Skeletal muscle tissue (tissue), 4 donors: ENCODE measurements around the gene ATXN10. TPM values are rescaled to one million over a fixed set of nuclear protein-coding genes. Genes with fewer than 3 reads are reported as not detected.
A peak's percentile ranks its signal among the peaks of the same experiment; 100 is the strongest.

Experiments used
- H3K27ac ChIP-seq: one replicate; pipeline ENCODE4 v1.7.0; 2013; ENCODE audit warnings: mild to moderate bottlenecking, low read depth, low read length, inconsistent platforms
- H3K27me3 ChIP-seq, 3 donors: one replicate each; pipeline ENCODE4 v1.7.0; 2013; ENCODE audit warnings: low read length in 3 of 3; ENCODE audit not compliant: control insufficient read depth in 3 of 3, insufficient read depth in 3 of 3
- H3K36me3 ChIP-seq, 3 donors: one replicate each; pipeline ENCODE4 v1.7.0; 2013; ENCODE audit warnings: low read length in 3 of 3; ENCODE audit not compliant: control insufficient read depth in 3 of 3, insufficient read depth in 3 of 3
- H3K4me1 ChIP-seq, 3 donors: one replicate each; pipeline ENCODE4 v1.7.0; 2013; ENCODE audit warnings: low read length in 3 of 3, mild to moderate bottlenecking in 3 of 3; ENCODE audit not compliant: control insufficient read depth in 3 of 3, insufficient read depth in 3 of 3
- H3K4me3 ChIP-seq, 3 donors: one replicate each; pipeline ENCODE4 v1.7.0; 2013; ENCODE audit warnings: low read length in 3 of 3
- H3K9ac ChIP-seq, 3 donors: one replicate each; pipeline ENCODE4 v1.7.0; 2013; ENCODE audit warnings: low read length in 3 of 3, mild to moderate bottlenecking in 3 of 3, moderate library complexity in 2 of 3, low read depth in 1 of 3
- H3K9me3 ChIP-seq, 3 donors: one replicate each; pipeline ENCODE4 v1.7.0; 2013; ENCODE audit warnings: low read length in 3 of 3; ENCODE audit not compliant: control insufficient read depth in 3 of 3
- total RNA-seq: library from RNA; depleted of rRNA; stranded (reverse); fragments of >200 nt; gene quantifications from one replicate; pipeline ENCODE4 v1.2.3, GENCODE V29; 2014
- donor health status: Osteomylitis.

The ATXN10 gene
- total RNA-seq, 1 donor from 2014 or later = 310 TPM

GRCh38 chr22:45866126-45866645 is 194.6 kb downstream of the ATXN10 start:
- H3K27ac ChIP-seq = no peak overlapping the region
- H3K36me3 ChIP-seq = no peaks in the 10 kb centered on the region
- no peaks in the 10 kb centered on the region for H3K9me3 ChIP-seq
- no peak overlapping the region for H3K9ac ChIP-seq
- H3K27me3 ChIP-seq = peaks cover 42 to 56% (median 51%) of the 10 kb centered on the region in 3 donors
- peaks cover 3 to 14% (median 9%) of the 10 kb centered on the region in 3 donors for H3K4me1 ChIP-seq
- H3K4me3 ChIP-seq = no peak overlapping the region

GRCh38 chr22:45866646-45867117 is 195.0 kb downstream of the ATXN10 start:
- no peak overlapping the region for H3K9ac ChIP-seq
- no peak overlapping the region for H3K27ac ChIP-seq
- no peak overlapping the region for H3K4me3 ChIP-seq
- H3K9me3 ChIP-seq = no peaks in the 10 kb centered on the region
- H3K27me3 ChIP-seq = peaks cover 42 to 56% (median 51%) of the 10 kb centered on the region in 3 donors
- peaks cover 3 to 14% (median 9%) of the 10 kb centered on the region in 3 donors for H3K4me1 ChIP-seq
- H3K36me3 ChIP-seq = no peaks in the 10 kb centered on the region

GRCh38 chr22:45867118-45867905 is 195.7 kb downstream of the ATXN10 start:
- Histone ChIP-seq H3K4me1 (peaks cover 3 to 14% (median 9%) of the 10 kb centered on the region in 3 donors), H3K9ac (peak overlapping the region in 1 of 3 donors; percentile 45), H3K4me3 (no peak overlapping the region), H3K9me3 (peaks cover 0 to under 1% (median 0%) of the 10 kb centered on the region in 3 donors), H3K27ac (no peak overlapping the region), H3K36me3 (no peaks in the 10 kb centered on the region), H3K27me3 (peaks cover 42 to 56% (median 53%) of the 10 kb centered on the region in 3 donors)

- no peaks in the 10 kb centered on the region for H3K36me3 ChIP-seq
- H3K27me3 ChIP-seq = peaks cover 42 to 56% (median 55%) of the 10 kb centered on the region in 3 donors
- peaks cover 0 to 3% (median 0%) of the 10 kb centered on the region in 3 donors for H3K9me3 ChIP-seq
- peaks cover 3 to 14% (median 9%) of the 10 kb centered on the region in 3 donors for H3K4me1 ChIP-seq
- H3K4me3 ChIP-seq = no peak overlapping the region
- no peak overlapping the region for H3K9ac ChIP-seq
- no peak overlapping the region for H3K27ac ChIP-seq
Measured at GRCh38 chr22:45867906-45868555, 196.4 kb downstream of the ATXN10 start.

GRCh38 chr22:45868571-45869339 is 197.1 kb downstream of the ATXN10 start:
- no peaks in the 10 kb centered on the region for H3K36me3 ChIP-seq
- H3K4me1 ChIP-seq = peaks cover 3 to 14% (median 9%) of the 10 kb centered on the region in 3 donors
- H3K9ac ChIP-seq = no peak overlapping the region
- no peak overlapping the region for H3K27ac ChIP-seq
- peaks cover 0 to 3% (median 0%) of the 10 kb centered on the region in 3 donors for H3K9me3 ChIP-seq
- H3K4me3 ChIP-seq = no peak overlapping the region
- H3K27me3 ChIP-seq = peaks cover 42 to 56% (median 55%) of the 10 kb centered on the region in 3 donors

GRCh38 chr22:45869340-45869847 is 197.8 kb downstream of the ATXN10 start:
- H3K4me3 ChIP-seq = no peak overlapping the region
- H3K27me3 ChIP-seq = peaks cover 37 to 56% (median 55%) of the 10 kb centered on the region in 3 donors
- H3K9me3 ChIP-seq = peaks cover 0 to 3% (median 0%) of the 10 kb centered on the region in 3 donors
- H3K9ac ChIP-seq = no peak overlapping the region
- peaks cover 3 to 14% (median 9%) of the 10 kb centered on the region in 3 donors for H3K4me1 ChIP-seq
- H3K27ac ChIP-seq = no peak overlapping the region
- no peaks in the 10 kb centered on the region for H3K36me3 ChIP-seq

GRCh38 chr22:45870011-45870410 is 198.4 kb downstream of the ATXN10 start:
- no peaks in the 10 kb centered on the region for H3K36me3 ChIP-seq
- H3K9ac ChIP-seq = no peak overlapping the region
- H3K4me3 ChIP-seq = no peak overlapping the region
- H3K27ac ChIP-seq = no peak overlapping the region
- H3K9me3 ChIP-seq = peaks cover 0 to 3% (median 0%) of the 10 kb centered on the region in 3 donors
- H3K27me3 ChIP-seq = peaks cover 31 to 56% (median 55%) of the 10 kb centered on the region in 3 donors
- H3K4me1 ChIP-seq = peaks cover 3 to 14% (median 9%) of the 10 kb centered on the region in 3 donors

- H3K4me1 ChIP-seq = peaks cover 3 to 9% (median 9%) of the 10 kb centered on the region in 3 donors
Measured at GRCh38 chr22:45871721-45872120, 200.1 kb downstream of the ATXN10 start.

GRCh38 chr22:45872659-45873263 is 201.1 kb downstream of the ATXN10 start:
- peaks cover 18 to 47% (median 38%) of the 10 kb centered on the region in 3 donors for H3K27me3 ChIP-seq

More at GRCh38 chr22:45871721-45872120, 200.1 kb downstream of the ATXN10 start:
- Histone ChIP-seq H3K27me3 (peaks cover 17 to 48% (median 45%) of the 10 kb centered on the region in 3 donors), H3K4me3 (no peak overlapping the region), H3K9me3 (peaks cover 0 to 3% (median 0%) of the 10 kb centered on the region in 3 donors), H3K27ac (no peak overlapping the region), H3K36me3 (no peaks in the 10 kb centered on the region), H3K9ac (no peak overlapping the region)

More at GRCh38 chr22:45872659-45873263, 201.1 kb downstream of the ATXN10 start:
- Histone ChIP-seq H3K36me3 (no peaks in the 10 kb centered on the region), H3K9me3 (peaks cover 0 to 3% (median 0%) of the 10 kb centered on the region in 3 donors), H3K4me3 (no peak overlapping the region), H3K4me1 (no peaks in the 10 kb centered on the region), H3K9ac (no peak overlapping the region), H3K27ac (no peak overlapping the region)
